ENCODE results near the gene KBTBD8. TPM values are rescaled to one million over a fixed set of nuclear protein-coding genes. Genes with fewer than 3 reads are reported as not detected.

KBTBD8 gene
- total RNA-seq, 1 donor from 2014 or later, result 4.8 TPM

- Mint-ChIP-seq H3K4me3 (no peak overlapping the region), H3K9me3 (no peaks in the 10 kb centered on the region), H3K27ac (no peak overlapping the region)
Measured at GRCh38 chr3:67018789-67019526, 20.9 kb downstream of the KBTBD8 start.

GRCh38 chr3:67028001-67028784 lies 30.1 kb downstream of the KBTBD8 start:
- H3K4me3 Mint-ChIP-seq, result no peak overlapping the region
- no peaks in the 10 kb centered on the region for H3K9me3 Mint-ChIP-seq
- no peak overlapping the region for H3K27ac Mint-ChIP-seq
- H3K36me3 Mint-ChIP-seq, result no peaks in the 10 kb centered on the region
- H3K27me3 Mint-ChIP-seq, result no peaks in the 10 kb centered on the region
- DNase-seq (ENCODE audit: extremely low spot score, unreplicated experiment), result no peak
- H3K4me1 Mint-ChIP-seq (ENCODE audit: unreplicated experiment), result peaks cover 11% of the 10 kb centered on the region
- no peak for TF ChIP-seq CTCF (conservative IDR thresholded peaks at IDR 0.05)

More at GRCh38 chr3:67018789-67019526, 20.9 kb downstream of the KBTBD8 start:
- H3K36me3 Mint-ChIP-seq, result no peaks in the 10 kb centered on the region
- peaks cover 8% of the 10 kb centered on the region for H3K27me3 Mint-ChIP-seq
- TF ChIP-seq CTCF (conservative IDR thresholded peaks at IDR 0.05), result no peak
- DNase-seq (ENCODE audit: extremely low spot score, unreplicated experiment), result no peak
- peaks cover 18% of the 10 kb centered on the region for H3K4me1 Mint-ChIP-seq (ENCODE audit: unreplicated experiment)

GRCh38 chr3:67030785-67031740 lies 33.0 kb downstream of the KBTBD8 start:
- Mint-ChIP-seq H3K27me3 (no peaks in the 10 kb centered on the region), H3K27ac (no peak overlapping the region), H3K4me3 (no peak overlapping the region), H3K36me3 (no peaks in the 10 kb centered on the region), H3K9me3 (no peaks in the 10 kb centered on the region), H3K4me1 (ENCODE audit: unreplicated experiment) (peaks cover 23% of the 10 kb centered on the region)
- no peak for DNase-seq (ENCODE audit: extremely low spot score, unreplicated experiment)
- no peak for TF ChIP-seq CTCF (conservative IDR thresholded peaks at IDR 0.05)

GRCh38 chr3:67031986-67032385 lies 33.9 kb downstream of the KBTBD8 start:
- H3K27ac Mint-ChIP-seq, result no peak overlapping the region
- H3K4me1 Mint-ChIP-seq (ENCODE audit: unreplicated experiment), result peaks cover 23% of the 10 kb centered on the region

More at GRCh38 chr3:67031986-67032385, 33.9 kb downstream of the KBTBD8 start:
- no peaks in the 10 kb centered on the region for H3K36me3 Mint-ChIP-seq
- DNase-seq (ENCODE audit: extremely low spot score, unreplicated experiment), result no peak
- TF ChIP-seq CTCF (conservative IDR thresholded peaks at IDR 0.05), result no peak
- no peak overlapping the region for H3K4me3 Mint-ChIP-seq
- H3K9me3 Mint-ChIP-seq, result no peaks in the 10 kb centered on the region
- H3K27me3 Mint-ChIP-seq, result no peaks in the 10 kb centered on the region

Data from type B pancreatic cell (in vitro differentiated cells).